ENCODE data around the gene POLR1E. TPM values are rescaled to one million over a fixed set of nuclear protein-coding genes. Genes with fewer than 3 reads are reported as not detected.
"Not testable (repeated sequence)": the region's sequence is repeated elsewhere in the genome, so short reads cannot be mapped to it uniquely, and the experiment has no call there.

POLR1E gene
- total RNA-seq, 1 experiment from 2014 or later = 45.8 TPM

DNA sequence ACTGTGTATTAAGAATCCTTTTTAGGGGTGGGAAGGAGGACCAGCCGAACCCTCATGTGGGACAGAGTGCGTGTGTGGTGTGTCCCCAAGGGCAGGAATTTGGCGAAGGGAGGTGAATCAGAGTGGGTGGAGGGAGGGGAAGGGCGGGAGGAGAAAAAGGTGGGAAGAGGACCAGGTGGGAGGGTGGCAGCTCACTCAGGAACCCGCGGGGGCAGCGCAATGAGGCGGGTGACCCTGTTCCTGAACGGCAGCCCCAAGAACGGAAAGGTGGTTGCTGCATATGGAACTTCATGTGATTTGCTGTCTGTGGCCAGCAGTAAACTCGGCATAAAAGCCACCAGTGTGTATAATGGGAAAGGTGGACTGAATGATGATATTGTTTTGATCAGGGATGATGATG is 8.8 kb upstream of the POLR1E start:
- no peak overlapping the region for H3K27ac ChIP-seq (ENCODE audit: insufficient read length, low read depth, low read length)
- H2BK5ac ChIP-seq (ENCODE audit: insufficient read length, low read length) = no peak overlapping the region
- H3K56ac ChIP-seq (ENCODE audit: insufficient read length, low read depth, low read length) = no peak overlapping the region
- no peak overlapping the region for H3K27ac Mint-ChIP-seq
- H2AFZ ChIP-seq (ENCODE audit: low read length) = no peak overlapping the region
- no peak overlapping the region for H3T11ph ChIP-seq (ENCODE audit: low read length)
- H3K79me1 ChIP-seq (ENCODE audit: insufficient read depth, low read depth, low read length, poor library complexity, severe bottlenecking) = no peaks in the 10 kb centered on the region
- no peak overlapping the region for H3K23ac ChIP-seq (ENCODE audit: insufficient read length, low read depth, low read length)
- no peak overlapping the region; a peak in 1 of 5 replicates for H3K4me3 Mint-ChIP-seq
- no peak overlapping the region for H4K5ac ChIP-seq (ENCODE audit: insufficient read length, low read depth, low read length)
- no peaks in the 10 kb centered on the region for H4K20me1 ChIP-seq (ENCODE audit: control insufficient read depth, insufficient read depth, insufficient read length)
- WGBS (ENCODE audit: extremely low coverage, insufficient read length, low lambda C conversion rate) = no CpG with 5 or more reads among the region's 11 CpGs
- H2BK20ac ChIP-seq (ENCODE audit: low read depth, low read length, poor library complexity, severe bottlenecking) = no peak overlapping the region
- H3K4me1 Mint-ChIP-seq = peaks cover 13% of the 10 kb centered on the region in 2 experiments
- H3K27me3 ChIP-seq (ENCODE audit: insufficient read depth, low read length) = no peaks in the 10 kb centered on the region
- H3K9me3 ChIP-seq (ENCODE audit: control insufficient read depth, low read depth, low read length) = peaks cover 5% of the 10 kb centered on the region
- H3K18ac ChIP-seq (ENCODE audit: insufficient read length, low read depth, low read length) = no peak overlapping the region
- H3K9ac ChIP-seq (ENCODE audit: extremely low read depth, insufficient read length, low read length) = no peak overlapping the region
- H2AK5ac ChIP-seq (ENCODE audit: insufficient read length, low read length) = no peak overlapping the region
- no peak for TF ChIP-seq CTCF (conservative IDR thresholded peaks at IDR 0.05)
- H3K9me3 Mint-ChIP-seq = peaks cover 23 to 27% of the 10 kb centered on the region in 2 experiments
- H3K4me2 ChIP-seq (ENCODE audit: insufficient read depth, insufficient read length, low read length) = no peak overlapping the region
- no peak for DNase-seq
- peaks cover 6 to 22% (median 10%) of the 10 kb centered on the region in 3 experiments; a peak in 4 of 7 replicates for H3K36me3 Mint-ChIP-seq (ENCODE audit: insufficient read depth in 1 of 3, low read depth in 3 of 3)
- no peak overlapping the region for H4K8ac ChIP-seq (replicated peaks; ENCODE audit: insufficient read length, low read depth, low read length)
- no peak overlapping the region for H2BK15ac ChIP-seq (ENCODE audit: low read depth, low read length)
- no peak overlapping the region for H3K14ac ChIP-seq (ENCODE audit: insufficient read depth, low read length)
- H3K4ac ChIP-seq (ENCODE audit: low read depth, low read length) = no peak overlapping the region
- no peaks in the 10 kb centered on the region for H3K23me2 ChIP-seq (ENCODE audit: insufficient read length, low read depth, low read length, poor library complexity, severe bottlenecking)
- H4K91ac ChIP-seq (ENCODE audit: insufficient read length, low read depth, low read length) = no peak overlapping the region
- no peaks in the 10 kb centered on the region for H3K79me2 ChIP-seq (ENCODE audit: insufficient read depth, low read length)
- no peaks in the 10 kb centered on the region; the same call in none of the 2 replicates for H3K4me1 ChIP-seq (ENCODE audit: insufficient read depth, low read length)
- no peak overlapping the region for H2BK120ac ChIP-seq (ENCODE audit: low read depth, low read length, poor library complexity, severe bottlenecking)
- H3K27me3 Mint-ChIP-seq (ENCODE audit: low read depth) = peaks cover 4% of the 10 kb centered on the region; the same call in 1 of the 2 replicates
- H2BK12ac ChIP-seq (ENCODE audit: insufficient read length, low read depth, low read length) = no peak overlapping the region

DNA sequence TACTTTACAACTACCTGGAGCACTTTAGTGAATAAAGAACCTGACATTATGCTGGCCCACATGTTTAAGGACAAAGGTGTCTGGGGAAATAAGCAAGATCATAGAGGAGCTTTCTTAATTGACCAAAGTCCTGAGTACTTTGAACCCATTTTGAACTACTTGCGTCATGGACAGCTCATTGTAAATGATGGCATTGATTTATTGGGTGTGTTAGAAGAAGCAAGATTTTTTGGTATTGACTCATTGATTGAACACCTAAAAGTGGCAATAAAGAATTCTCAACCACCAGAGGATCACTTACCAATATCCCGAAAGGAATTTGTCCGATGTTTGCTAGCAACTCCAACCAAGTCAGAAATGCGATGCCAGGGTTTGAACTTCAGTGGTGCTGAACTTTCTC is 8.3 kb upstream of the POLR1E start:
- not testable (repeated sequence) for H3K27me3 Mint-ChIP-seq (ENCODE audit: low read depth); H3T11ph ChIP-seq (ENCODE audit: low read length); H3K9ac ChIP-seq (ENCODE audit: extremely low read depth, insufficient read length, low read length); H3K79me1 ChIP-seq (ENCODE audit: insufficient read depth, low read depth, low read length, poor library complexity, severe bottlenecking); H2BK120ac ChIP-seq (ENCODE audit: low read depth, low read length, poor library complexity, severe bottlenecking); H3K4me2 ChIP-seq (ENCODE audit: insufficient read depth, insufficient read length, low read length); H2BK15ac ChIP-seq (ENCODE audit: low read depth, low read length); H3K23me2 ChIP-seq (ENCODE audit: insufficient read length, low read depth, low read length, poor library complexity, severe bottlenecking); H4K20me1 ChIP-seq (ENCODE audit: control insufficient read depth, insufficient read depth, insufficient read length); H3K27me3 ChIP-seq (ENCODE audit: insufficient read depth, low read length); H3K4ac ChIP-seq (ENCODE audit: low read depth, low read length); H4K5ac ChIP-seq (ENCODE audit: insufficient read length, low read depth, low read length); H3K4me1 Mint-ChIP-seq; H4K91ac ChIP-seq (ENCODE audit: insufficient read length, low read depth, low read length); H3K79me2 ChIP-seq (ENCODE audit: insufficient read depth, low read length); H3K18ac ChIP-seq (ENCODE audit: insufficient read length, low read depth, low read length); H3K23ac ChIP-seq (ENCODE audit: insufficient read length, low read depth, low read length); H2BK5ac ChIP-seq (ENCODE audit: insufficient read length, low read length); H3K9me3 ChIP-seq (ENCODE audit: control insufficient read depth, low read depth, low read length); H2BK12ac ChIP-seq (ENCODE audit: insufficient read length, low read depth, low read length); H4K8ac ChIP-seq (replicated peaks; ENCODE audit: insufficient read length, low read depth, low read length); H3K4me3 Mint-ChIP-seq; H3K4me1 ChIP-seq (ENCODE audit: insufficient read depth, low read length); H3K56ac ChIP-seq (ENCODE audit: insufficient read length, low read depth, low read length); H3K27ac ChIP-seq (ENCODE audit: insufficient read length, low read depth, low read length); H3K14ac ChIP-seq (ENCODE audit: insufficient read depth, low read length); H3K27ac Mint-ChIP-seq; H2AFZ ChIP-seq (ENCODE audit: low read length); H2BK20ac ChIP-seq (ENCODE audit: low read depth, low read length, poor library complexity, severe bottlenecking); H2AK5ac ChIP-seq (ENCODE audit: insufficient read length, low read length); DNase-seq
- peaks cover 6 to 22% (median 10%) of the 10 kb centered on the region in 3 experiments; a peak in 4 of 7 replicates for H3K36me3 Mint-ChIP-seq (ENCODE audit: insufficient read depth in 1 of 3, low read depth in 3 of 3)
- H3K9me3 Mint-ChIP-seq = peaks cover 23 to 24% of the 10 kb centered on the region in 2 experiments
- WGBS (ENCODE audit: extremely low coverage, insufficient read length, low lambda C conversion rate) = no CpG with 5 or more reads among the region's 4 CpGs
